GM21367 (cell line): Measurements from ENCODE around the gene RNF34.

ENCODE experiments used
- ATAC-seq: cut with Tn5 transposase; IDR thresholded peaks from one replicate; pipeline ENCODE4 v1.9.1; 2021; ENCODE audit not compliant: unreplicated experiment

RNF34 gene

DNA sequence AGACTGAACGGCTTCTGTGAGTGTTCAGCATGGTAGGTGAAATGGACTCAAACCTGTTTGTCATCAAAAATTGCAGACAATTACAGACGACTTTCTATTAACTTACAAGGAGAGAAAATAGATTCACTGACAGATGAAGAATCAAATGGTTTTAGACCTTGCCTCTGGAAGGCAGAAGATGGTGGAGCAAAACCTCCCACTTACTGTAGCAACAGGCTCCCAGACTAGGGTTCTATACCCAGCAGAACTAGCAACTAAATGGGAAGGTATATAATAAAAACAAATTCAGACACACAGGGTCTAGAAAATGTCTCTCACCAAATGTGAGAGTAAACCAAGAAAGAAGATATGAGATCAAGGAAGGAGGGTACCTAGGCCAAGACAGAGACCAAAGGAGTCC, 36.8 kb downstream of the RNF34 start:
- no peak for ATAC-seq

DNA sequence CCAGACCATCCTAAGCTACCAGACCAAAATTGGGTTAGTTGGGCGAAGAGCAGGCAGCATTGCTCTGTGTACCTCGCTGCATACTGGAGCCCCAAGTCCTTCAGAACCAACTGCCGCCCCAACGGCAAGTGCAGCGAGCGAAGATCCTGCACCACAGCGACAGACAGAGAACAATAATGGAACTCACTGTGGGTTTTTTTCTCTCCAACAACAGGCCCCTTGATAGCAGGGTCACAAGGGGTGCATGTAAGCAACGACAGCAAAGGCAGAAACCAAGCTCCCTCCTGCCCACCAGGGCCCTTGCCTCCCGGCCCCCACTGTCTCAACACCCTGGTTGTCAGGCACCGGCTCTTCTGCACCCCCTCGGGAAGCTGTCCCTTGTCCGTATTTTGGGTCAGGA, 39.0 kb downstream of the RNF34 start:
- no peak for ATAC-seq

DNA sequence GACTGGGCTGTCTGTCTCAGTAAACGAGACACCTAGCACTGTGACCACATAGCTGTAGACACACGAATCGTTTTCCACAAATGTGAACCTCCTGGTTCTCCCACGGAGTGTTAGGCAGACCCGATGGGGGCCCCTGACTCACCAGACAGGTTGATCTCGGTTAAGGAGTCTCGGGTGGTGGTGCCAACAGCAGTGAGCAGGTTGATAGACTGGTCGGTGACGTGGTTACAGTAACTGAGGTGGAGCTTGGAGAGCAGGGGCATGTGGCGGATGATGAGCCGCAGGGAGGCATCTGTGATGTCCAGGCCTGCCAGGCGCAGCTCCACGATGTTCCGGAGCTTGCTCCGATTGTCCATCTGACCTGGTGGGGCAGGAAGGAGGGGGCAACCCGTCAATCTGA, 39.8 kb downstream of the RNF34 start:
- ATAC-seq: no peak

DNA sequence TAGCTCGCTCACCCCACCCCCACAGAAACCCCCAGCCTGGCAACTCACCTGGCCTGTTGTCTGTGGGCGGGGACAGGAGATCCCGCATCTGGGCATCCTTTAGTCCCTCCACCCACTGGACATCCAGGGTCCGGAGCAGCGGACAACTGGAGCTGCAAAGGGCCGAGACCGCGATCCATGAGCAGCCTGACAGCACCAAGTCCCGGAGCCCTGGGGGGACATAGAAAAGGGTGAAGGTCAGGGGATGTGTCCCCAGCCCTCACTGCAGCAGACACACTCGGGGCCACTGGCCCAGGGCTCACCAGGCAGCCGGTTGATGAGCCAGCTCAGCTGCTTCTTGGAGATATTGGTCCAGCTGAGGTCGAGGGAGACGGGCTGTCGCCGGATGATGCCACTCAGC, 40.9 kb downstream of the RNF34 start:
- ATAC-seq: no peak

DNA sequence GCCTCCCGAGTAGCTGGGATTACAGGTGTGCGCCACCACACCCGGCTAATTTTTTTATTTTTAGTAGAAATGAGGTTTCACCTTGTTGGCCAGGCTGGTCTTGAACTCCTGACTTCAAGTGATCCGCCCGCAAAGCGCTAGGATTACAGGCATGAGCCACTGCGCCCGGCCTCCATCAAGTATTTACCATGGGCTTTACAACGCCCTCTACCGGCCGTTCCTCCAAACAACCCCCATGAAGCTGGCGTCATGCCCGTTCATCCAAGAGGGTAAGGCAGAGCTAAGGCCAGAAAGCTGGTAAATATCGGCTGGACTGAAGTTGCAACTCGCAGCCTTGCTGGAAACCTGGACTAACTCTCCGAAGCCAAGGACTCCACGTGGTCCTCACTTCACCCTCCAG, 41.6 kb downstream of the RNF34 start:
- ATAC-seq: no peak

DNA sequence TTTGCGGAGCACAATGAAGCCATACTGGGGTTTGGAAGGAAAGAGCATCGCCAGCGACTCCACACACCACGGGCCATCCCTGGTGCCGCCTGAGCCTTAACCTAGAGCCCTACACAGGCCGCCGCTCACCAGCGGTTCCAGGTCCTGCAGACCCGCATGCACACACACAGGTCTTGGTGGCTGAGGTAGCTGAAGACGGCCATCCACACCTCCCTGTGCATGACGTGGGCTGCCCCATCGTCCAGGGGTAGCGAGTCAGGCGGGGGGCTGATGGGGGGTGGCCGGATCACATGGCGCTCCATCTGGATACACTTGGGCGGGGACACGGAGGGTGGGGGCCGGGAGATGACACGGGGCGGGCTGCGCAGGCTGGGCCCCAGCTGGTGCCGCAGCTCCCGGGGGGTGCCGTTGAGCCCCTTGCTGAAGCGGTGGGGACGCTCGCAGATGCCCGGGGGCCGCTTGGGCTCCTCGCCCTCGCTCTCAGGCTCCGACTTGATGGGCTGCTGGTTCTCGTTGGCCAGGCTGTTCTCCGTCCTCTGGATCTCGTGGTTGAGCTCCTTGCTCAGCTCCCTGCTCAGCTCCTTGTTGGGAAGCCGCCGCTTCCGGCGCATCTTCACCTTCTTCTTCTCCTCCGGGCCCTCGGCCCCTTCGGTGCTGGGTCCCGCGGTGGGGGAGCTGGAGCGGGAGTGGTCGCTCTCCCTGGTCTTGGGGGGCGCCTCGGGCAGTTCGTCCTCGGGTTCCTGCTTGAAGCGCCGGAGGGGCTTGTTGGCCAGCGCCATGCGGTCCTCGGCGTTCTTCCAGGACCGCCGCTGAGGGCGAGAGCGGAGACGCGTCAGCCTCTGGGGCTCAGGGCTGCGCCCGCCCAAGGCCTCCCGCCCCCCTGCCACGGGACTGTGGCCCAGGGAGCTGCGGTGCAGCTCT, 42.4 kb downstream of the RNF34 start:
- no peak for ATAC-seq

DNA sequence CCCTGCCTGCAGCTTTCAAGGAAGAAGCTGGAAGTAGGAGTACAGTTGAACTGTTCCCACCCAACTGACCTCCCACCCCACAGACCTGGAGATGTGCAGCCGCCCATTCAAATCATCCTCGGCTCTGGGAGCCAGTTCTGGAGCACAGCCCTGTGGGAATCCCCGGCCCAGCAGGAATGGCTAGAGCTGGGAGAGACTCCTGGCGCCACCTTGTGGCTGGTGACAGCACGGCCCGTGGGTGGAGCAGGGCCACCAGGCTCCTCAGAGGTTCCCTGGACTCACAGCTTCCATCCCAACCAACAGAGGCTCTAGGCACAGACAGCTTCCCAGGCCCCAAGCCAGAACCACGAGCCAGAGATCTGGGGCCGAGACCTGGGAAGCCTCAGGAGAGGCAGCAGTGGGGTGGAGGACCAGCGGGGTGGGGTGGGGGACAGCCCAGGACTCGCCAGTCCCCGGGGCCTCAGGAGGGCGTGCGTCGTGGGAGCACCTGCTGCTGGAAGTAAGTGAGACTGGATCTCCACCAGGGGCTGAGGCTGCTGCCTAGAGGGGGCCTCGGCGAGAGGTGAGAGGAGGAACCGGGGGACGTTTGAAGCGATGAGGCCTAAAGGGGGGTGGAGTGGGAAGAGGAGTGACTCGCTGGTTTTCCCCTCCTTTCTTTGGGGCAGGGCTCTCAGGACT, 43.4 kb downstream of the RNF34 start:
- no peak for ATAC-seq

DNA sequence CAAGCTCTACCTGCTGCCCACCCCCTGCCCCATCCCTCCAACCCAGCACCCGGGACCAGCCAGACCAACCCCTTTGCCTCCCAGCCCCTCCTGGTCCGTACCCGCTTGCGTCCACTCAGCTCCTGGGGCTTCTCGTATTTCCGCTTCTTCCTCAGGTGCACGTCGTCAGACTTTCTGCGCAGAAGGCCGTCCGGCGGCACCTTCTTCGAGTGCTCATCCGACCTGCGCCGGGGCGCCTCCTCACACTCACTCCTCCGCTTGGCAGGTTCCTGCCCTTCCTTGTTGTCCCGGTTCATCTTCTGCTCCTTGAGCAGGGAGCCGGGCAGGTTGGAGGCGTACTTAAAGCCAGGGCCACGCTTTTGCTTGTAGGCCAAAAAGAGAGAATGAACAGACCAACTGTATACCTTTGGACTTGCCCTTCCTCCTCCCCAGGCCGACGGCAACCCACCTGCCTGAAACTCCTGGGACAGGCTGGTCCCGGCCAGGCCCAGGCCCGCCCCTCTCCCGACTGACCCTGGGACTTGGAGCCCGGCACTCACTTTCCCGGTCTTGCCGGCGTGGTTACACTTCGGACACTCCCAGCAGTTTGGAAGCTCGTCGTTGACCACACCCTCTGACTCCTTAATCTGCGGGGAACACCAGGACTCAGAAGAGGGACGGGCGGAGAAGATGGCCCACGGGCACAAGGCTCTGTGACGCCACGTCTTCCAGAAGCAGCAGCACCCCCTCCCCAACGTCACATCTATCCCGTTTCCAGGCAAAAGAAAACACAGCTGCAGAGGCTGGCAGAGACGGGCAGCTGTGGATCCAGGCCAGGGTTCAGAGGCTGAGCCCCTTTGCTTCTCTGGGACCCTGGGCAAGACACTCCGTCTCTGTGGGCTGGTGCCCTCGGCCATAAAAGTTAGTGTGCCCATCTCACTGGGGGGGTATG, 44.3 kb downstream of the RNF34 start:
- ATAC-seq: no peak

DNA sequence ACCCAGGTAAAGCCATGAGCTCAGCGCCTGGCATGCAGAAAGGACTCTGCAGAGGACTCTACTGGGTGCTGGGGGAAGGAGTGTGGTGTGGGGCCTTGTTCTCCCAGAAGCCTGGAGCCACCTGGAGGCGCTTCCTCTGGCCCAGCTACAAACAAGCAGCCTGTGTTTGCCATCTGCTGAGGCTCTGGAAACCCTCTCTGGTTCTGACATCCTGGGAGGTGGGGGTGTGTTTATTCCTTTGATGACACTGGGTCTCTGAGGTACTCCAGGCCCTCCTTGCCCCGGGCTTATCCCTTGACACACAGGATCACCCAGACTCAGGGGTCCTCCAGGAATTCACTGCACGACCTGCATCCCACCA, 44.9 kb downstream of the RNF34 start:
- ATAC-seq: no peak

DNA sequence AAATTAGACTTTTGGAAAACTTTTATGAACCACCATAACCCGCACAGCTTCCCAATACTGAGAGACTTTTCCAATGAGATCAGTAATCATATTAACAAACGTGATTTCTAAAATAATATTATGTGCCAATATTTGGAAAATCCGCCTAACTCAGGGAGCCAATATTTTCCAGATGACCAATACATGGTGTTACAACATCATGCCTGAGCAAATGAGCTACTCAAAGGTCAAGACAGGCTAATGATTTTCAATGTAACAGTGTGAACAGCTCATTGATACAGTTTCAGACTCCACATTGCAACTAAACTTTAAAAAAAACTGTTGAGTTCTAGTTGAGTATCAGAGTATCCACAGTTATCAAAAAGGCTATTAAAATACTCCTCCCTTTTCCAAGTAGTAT, 46.8 kb downstream of the RNF34 start:
- ATAC-seq: no peak

DNA sequence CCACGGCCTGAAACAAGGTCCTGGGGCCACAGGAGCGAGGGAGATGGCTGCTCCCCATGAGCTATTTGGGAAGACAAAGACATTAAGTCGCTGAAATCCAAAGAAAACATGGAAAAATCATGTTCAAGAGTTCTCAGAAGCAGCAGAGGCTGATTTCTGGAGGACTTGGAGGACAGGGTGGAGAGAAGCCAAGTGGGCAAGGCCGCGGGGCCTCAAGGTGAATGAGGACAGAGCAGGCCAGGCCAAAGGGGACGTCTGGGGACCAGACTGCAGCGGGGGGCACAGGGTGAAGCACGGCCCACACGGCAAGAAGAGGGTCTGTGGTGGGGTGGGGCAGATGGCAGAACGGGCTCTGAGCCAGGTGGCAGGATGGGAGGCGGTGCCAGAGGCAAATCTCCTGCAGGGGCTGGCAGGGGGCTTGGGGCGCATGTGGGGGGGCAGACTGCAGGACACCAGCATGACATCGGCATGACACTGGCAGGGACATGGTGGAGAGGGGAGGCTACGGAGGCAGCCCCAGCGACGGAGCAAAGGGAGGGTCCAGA, 48.9 kb downstream of the RNF34 start:
- ATAC-seq: no peak

DNA sequence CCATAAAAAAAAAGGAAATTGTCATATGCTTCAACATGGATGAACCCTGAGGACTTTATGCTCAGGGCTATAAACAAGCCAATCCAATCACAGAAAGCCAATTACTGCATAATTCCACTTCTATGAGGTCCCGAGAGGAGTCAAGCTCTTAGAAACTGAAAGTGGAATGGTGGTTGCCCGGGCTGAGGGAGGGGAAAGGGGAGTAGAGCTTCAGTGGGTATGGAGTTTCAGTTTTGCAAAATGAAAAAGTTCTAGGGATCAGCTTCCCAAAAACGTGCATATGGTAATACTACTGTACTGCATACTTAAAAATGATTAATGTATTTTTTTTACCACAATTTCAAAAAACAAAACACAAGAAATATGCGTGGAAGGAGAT, 52.0 kb downstream of the RNF34 start:
- no peak for ATAC-seq

DNA sequence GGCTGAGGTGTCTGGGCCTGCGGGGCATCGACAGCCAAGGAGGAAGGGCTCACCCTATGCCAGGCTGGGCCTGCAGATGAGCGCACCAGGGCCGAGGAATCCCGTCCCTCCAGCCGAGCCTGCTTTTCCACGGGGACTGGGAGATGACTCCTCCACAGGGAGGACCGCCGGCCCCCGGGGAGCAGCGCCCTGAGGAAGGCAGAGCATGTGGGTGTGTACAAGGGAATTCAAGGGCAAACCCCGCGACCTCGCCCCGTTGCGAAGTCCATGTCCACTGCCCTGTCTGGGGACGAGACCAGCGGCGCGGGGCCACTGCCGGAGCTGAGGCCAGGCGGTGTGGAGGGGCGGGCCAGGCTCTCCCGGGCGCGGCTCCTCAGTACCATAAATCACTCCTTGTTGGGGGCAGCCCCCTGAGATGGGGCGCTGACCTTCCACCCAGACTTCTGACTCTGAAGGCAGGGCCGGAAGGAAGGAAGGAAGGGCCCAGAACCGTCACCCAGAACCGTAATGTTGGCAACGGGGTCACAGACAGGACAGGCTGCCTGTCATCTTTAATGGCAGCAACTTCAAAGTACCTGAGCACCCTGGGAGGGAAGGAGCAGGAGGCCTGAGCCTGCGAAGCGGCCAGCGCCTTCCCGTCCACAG, 52.5 kb downstream of the RNF34 start:
- ATAC-seq: no peak

DNA sequence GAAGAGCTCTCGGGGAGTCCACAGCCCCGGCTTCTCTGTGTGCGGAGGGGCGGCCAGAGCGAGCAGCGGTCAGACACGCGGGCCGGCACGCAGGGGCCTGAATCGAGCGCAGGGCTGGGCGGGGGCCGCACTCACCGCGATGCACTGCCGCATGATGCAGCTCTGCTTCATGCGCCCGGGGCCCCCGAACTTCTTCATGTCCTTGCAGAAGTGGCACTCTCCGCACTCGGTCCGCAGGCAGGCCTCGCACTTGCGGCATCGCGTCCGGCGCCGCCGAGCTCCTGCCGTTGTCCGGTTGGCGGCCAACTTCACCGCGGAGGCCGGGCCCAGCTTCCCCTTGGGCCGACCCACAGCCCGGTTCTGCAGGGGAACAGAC, 53.1 kb downstream of the RNF34 start:
- no peak for ATAC-seq

DNA sequence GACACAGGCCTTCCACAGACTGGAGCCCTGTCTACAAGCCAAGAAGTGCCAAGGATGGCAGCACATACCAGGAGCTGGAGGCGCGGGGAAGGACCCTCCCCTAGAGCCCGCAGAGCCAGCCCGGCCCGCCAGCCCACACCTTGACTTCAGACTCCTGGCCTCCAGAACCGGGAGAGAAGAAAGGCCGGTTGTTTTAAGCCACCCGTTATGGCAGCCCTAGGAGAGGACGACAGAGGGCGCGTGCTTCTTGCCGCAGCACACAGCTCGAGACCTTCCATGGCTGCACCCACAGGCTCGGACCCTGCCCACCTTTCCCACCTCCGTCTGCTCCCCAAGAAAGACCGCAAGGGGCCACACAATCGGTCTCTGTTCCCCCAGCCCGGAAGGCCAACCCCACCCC, 53.7 kb downstream of the RNF34 start:
- no peak for ATAC-seq

DNA sequence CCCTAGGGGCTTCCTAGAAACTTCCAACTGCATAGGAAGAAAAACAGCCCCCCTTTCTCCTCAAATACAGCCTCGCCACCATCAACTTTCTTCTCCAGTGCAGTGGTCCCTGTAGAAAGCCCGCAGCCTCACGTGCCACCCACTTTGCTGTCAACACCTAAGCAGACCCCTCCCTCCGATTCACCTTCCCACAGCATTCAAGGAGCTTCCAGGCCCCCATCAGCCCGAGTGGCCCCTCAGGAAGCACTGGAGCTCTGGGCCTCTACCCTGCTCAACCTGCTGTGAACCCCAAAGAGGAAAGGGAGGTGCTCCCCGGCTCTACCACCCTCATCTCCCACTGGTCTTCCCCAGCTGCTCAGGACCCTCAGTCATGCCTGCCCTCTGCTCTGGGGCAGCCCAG, 55.0 kb downstream of the RNF34 start:
- ATAC-seq: no peak

DNA sequence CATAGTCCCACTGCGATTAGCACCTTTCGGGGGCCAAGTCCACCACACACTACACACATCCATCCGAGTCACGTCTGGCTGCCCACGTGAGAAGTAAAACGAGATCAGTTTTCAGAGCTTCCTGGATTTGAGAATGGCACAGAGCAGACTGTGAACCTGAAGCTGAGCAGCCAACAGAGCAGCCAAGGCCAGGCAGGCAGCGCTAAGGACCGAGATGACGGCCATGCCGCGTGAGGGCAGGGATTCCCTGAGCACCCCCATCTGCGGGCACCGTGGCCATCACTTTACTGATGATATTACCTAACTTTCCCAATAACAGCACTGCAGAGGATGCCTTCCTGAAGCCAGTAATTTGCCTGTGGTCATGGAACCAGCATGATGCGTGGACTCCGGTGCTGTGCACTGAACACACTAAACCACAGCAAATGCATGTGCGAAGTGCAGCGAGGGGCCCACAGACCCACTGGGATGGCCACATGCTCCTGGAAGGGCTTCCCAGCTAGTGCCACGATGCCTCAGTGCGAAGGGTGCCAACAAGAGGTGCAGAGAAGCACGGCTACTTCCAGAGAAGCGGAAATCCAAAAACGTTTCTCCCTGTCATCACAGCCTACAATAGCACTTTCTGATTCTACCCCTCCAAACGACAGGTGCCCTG, 56.0 kb downstream of the RNF34 start:
- no peak for ATAC-seq

DNA sequence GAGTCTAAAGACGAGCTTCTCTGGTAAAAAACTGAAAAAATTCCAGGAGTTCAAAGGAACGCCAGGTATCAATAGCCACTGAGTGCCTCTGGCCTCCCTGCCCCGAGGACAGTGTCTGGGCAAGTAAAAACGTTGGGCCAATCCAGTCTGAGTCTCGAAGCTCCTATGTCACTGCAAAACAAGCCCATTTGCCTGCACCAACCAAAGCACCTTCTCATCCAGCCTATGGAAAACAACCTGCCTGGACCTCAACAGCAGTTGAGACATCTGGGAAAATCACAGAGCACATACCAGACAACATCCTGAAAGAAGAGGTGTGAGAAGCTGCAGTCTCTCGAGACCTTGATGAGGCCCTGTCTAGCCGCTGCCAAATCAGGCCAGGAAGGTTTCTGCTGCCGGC, 56.6 kb downstream of the RNF34 start:
- ATAC-seq: no peak

DNA sequence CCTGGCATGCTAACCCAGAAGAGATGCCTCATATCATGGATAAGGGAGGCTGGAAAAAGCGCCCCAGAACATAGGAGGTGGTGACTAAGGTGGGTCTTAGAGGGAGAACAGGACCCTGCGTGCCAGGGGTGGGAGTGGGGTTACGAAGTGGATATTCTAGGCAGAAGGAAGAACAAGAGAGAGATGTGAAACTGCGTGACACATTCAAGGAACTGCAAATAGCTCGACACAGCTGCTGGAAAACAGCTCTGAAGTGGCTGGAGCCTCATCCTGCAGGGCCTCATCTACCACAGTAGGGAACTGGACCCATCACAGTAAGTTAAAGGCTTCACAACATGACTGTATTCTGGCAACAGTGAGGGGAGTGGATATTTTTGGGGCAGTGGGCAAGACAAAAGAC, 61.1 kb downstream of the RNF34 start:
- ATAC-seq: no peak

DNA sequence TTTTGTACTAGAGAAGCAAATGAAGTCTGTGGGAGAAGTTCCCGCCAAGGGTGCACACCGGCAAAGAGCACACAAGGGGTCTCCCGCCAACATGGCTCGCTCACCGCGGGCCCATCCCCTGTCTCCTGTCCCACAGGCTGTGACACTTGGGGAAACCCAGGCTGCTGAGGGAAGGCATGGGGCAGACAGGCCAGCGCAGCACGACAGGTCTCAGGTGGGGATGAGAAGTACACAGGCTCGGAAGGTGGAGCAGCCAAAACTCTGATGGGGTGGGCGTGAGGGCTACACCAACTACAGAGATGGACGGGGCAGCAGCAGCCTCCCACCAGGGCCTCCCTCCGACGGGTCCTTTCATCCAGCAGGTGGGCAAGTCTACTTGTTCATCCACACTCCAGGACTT, 64.4 kb downstream of the RNF34 start:
- ATAC-seq: no peak
